ENCODE results near the gene FAM163B.

DNA sequence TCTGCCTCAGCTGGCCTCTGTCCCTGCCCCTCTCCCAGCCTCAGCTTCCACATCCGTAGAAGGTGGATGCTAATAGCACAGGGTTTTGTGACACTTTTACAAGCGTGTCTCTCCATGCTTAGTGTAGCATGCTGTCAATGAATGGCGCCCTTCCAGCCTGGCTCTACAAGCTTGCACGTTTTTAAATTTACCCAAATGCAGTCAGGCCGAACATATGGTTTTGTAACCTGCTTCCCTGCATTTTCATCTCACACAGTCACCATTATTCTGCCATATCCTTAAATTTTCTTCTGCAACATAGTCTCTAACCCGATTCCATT is 28.8 kb downstream of the FAM163B start:
- TF ChIP-seq FOXA1 (IDR thresholded peaks at IDR 0.05) = no peak
- TF ChIP-seq RAD21 (IDR thresholded peaks at IDR 0.05) = no peak
- no peak for TF ChIP-seq SP1 (IDR thresholded peaks at IDR 0.05)
- TF ChIP-seq, protein P1, sequence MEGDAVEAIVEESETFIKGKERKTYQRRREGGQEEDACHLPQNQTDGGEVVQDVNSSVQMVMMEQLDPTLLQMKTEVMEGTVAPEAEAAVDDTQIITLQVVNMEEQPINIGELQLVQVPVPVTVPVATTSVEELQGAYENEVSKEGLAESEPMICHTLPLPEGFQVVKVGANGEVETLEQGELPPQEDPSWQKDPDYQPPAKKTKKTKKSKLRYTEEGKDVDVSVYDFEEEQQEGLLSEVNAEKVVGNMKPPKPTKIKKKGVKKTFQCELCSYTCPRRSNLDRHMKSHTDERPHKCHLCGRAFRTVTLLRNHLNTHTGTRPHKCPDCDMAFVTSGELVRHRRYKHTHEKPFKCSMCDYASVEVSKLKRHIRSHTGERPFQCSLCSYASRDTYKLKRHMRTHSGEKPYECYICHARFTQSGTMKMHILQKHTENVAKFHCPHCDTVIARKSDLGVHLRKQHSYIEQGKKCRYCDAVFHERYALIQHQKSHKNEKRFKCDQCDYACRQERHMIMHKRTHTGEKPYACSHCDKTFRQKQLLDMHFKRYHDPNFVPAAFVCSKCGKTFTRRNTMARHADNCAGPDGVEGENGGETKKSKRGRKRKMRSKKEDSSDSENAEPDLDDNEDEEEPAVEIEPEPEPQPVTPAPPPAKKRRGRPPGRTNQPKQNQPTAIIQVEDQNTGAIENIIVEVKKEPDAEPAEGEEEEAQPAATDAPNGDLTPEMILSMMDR (IDR thresholded peaks at IDR 0.05; ENCODE audit: low read depth, low read length, missing input control) = no peak
- no peak for TF ChIP-seq YY1 (IDR thresholded peaks at IDR 0.05)
- TF ChIP-seq, protein P2, sequence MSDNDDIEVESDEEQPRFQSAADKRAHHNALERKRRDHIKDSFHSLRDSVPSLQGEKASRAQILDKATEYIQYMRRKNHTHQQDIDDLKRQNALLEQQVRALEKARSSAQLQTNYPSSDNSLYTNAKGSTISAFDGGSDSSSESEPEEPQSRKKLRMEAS (IDR thresholded peaks at IDR 0.05) = no peak
- TF ChIP-seq JUND (IDR thresholded peaks at IDR 0.05) = no peak

All from liver (tissue), 3 donors.